Fibroblast of villous mesenchyme (primary cell): ENCODE data around the gene PTPRQ. TPM values are rescaled to one million over a fixed set of nuclear protein-coding genes. Genes with fewer than 3 reads are reported as not detected.
A peak's percentile ranks its signal among the peaks of the same experiment; 100 is the strongest.

Experiments
- DNase-seq: peaks from one replicate; pipeline ENCODE4 v3.0.0-alpha.2; 2010; ENCODE audit warnings: low read depth
- H3K4me3 ChIP-seq: 2 replicates; pipeline ENCODE4 v1.5.1; 2011; ENCODE audit warnings: low read depth, mild to moderate bottlenecking, low read length
- CTCF ChIP-seq: IDR thresholded peaks from 2 replicates; pipeline ENCODE4 v1.5.1; 2012; ENCODE audit warnings: low read depth, mild to moderate bottlenecking, low read length; ENCODE audit not compliant: insufficient read depth
- total RNA-seq: library from RNA; depleted of rRNA; stranded (reverse); fragments of >200 nt; gene quantifications from 2 replicates; pipeline ENCODE4 v1.2.3, GENCODE V29; 2012

PTPRQ gene
- total RNA-seq, 1 donor, result 5.6 TPM

- no peak overlapping the region for H3K4me3 ChIP-seq
- peak; percentile 94 for DNase-seq
- no peak for TF ChIP-seq CTCF
Measured at GRCh38 chr12:80553316-80553715, 109.3 kb downstream of the PTPRQ start.

GRCh38 chr12:80556566-80556965 lies 112.5 kb downstream of the PTPRQ start:
- no peak overlapping the region for H3K4me3 ChIP-seq
- no peak for DNase-seq
- no peak for TF ChIP-seq CTCF

- DNase-seq, result no peak
- TF ChIP-seq CTCF, result no peak
- no peak overlapping the region for H3K4me3 ChIP-seq
Measured at GRCh38 chr12:80559766-80560165, 115.7 kb downstream of the PTPRQ start.

GRCh38 chr12:80565271-80565670 lies 121.2 kb downstream of the PTPRQ start:
- no peak for TF ChIP-seq CTCF
- no peak overlapping the region for H3K4me3 ChIP-seq
- DNase-seq, result peak; percentile 80

GRCh38 chr12:80567401-80567800 lies 123.4 kb downstream of the PTPRQ start:
- TF ChIP-seq CTCF, result no peak
- H3K4me3 ChIP-seq, result no peak overlapping the region
- DNase-seq, result peak; percentile 82

GRCh38 chr12:80576641-80577418 lies 132.8 kb downstream of the PTPRQ start:
- no peak overlapping the region for H3K4me3 ChIP-seq
- TF ChIP-seq CTCF, result no peak
- no peak for DNase-seq

- H3K4me3 ChIP-seq, result peak overlapping the region; percentile 38
- peak; percentile 90 for DNase-seq
- TF ChIP-seq CTCF, result no peak
Measured at GRCh38 chr12:80580254-80580653, 136.2 kb downstream of the PTPRQ start.
